Activated T-cell treated with anti-CD3 and anti-CD28 coated beads for 1 hour (primary cell): ENCODE measurements around the gene MREG.

ENCODE experiments used
- DNase-seq: peaks from one replicate; pipeline ENCODE4 v3.0.0-alpha.2; 2020; ENCODE audit warnings: low read depth

MREG gene

DNA sequence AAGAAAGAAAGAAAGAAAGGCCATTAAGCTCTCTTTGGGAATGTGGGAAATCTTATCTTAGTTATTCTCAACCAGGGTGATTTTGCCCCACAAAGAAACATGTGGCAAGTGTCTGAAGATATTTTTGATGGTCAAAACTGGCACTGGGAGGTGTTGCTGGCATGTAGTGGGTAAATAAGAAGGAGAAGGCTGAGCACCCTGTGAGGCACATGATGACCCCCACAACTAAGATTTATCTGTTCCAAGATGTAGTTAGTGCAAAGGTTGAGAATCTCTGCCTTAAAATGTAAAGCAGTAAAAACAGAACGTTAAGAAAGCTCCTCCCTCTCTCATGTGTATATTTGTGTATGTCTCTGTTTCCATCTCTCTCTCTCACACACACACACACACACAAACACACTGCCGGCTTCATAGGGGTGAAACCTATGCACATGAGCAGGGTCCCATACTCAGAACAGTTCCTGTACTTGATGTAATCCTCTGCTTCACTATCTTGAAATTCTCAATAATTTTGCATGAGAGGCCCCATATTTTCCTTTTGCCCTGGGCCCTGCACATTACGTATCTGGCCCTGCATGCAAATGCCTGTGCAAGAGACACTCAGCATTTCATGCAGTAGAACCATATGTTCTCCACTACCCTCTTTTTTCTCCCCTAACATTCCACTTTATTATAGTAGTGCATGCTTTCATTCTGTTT is 94.3 kb downstream of the MREG start:
- DNase-seq, result no peak

GRCh38 chr2:215917953-215918620 is 95.3 kb downstream of the MREG start:
- DNase-seq, result no peak

DNA sequence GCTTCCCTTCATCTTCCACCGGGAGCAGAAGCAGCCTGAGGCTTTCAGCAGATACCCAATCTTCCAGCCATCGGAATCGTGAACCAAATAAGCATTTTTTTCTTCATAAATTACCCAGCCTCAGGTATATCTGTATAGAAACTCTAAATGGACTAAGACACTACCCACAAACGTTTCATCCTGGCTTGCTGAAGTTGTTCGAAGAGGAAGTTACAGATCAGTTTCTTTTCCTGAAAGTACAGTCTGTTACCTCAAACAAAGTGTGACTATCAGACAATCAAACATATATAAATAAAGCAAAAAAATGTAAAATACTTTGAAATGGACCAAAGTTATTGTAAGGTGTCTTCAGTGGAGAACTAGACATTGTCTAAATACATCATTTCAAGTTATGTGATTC is 97.9 kb downstream of the MREG start:
- DNase-seq, result no peak

- DNase-seq, result no peak
Observed at GRCh38 chr2:215914777-215915165, 98.6 kb downstream of the MREG start.

DNA sequence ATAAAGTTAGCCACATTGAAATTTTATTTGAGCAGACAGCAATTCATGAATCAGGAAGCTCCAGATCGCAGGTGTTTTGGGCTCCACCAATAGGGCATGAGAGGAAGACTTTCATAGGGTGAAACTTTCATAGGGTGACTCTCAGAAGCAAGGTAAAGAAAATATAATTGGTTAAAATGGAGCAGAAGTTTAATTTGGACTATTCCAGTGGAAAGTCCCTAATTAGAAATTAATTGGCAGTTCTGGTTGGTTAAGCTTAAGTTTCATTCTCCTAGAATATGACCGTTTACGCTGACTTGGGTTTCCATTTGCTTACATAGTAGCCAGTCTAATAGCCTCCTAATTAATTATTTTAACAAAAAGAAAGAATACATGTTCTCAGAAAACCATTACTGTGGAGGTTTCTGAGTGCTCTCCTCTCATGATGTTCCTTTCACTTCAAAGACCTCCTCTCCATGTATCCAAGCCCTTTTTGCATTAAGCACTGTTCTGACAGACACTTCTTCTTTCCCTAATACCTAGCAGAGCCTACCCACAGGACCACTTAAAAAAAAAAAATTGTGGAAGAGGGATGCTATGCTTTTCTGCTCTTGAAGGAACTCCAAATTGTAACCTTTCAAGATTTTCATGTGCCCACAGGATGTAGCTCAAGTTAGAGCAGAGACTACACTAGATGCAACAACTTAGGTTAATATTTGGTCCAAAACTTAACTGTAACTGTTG is 99.1 kb downstream of the MREG start:
- DNase-seq, result no peak

GRCh38 chr2:215912299-215912842 is 101.0 kb downstream of the MREG start:
- no peak for DNase-seq

GRCh38 chr2:215911301-215912085 is 101.9 kb downstream of the MREG start:
- no peak for DNase-seq

DNA sequence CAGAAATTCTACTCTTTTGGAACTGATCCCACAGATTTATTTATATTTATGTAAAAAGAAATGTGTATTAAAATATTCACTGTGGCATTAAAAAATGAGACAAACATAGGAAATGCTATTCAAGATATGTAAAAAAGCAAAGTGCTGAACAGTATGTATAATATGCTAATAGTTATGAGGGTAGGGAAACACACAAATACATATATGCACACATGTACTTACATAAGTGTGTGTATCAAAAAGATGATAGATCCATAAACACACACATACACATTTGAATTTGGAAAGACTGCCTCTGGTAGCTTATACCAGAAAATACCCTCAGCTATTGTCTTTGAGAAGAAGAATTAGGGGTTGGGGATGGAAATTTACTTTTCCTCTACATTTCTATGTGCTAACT is 103.2 kb downstream of the MREG start:
- DNase-seq, result no peak

DNA sequence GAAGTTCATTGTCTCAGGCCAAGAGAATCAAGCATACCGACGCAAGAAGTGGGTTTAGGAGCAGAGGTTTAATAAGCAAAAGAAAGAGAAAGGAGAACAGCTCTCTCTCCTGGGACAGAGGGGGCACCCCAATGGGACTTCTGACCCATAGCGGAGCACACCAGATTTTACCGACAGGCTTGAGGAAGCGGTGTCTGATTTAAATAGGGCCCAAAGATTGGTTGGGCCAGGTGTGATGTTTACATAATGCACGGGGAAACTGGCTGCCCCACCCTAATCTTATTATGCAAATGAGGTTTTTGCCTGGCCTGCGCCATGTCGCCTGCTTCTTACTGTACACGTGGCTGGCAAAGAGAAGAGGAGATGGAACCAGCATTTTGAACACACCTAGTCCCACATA is 106.2 kb downstream of the MREG start:
- DNase-seq, result no peak

DNA sequence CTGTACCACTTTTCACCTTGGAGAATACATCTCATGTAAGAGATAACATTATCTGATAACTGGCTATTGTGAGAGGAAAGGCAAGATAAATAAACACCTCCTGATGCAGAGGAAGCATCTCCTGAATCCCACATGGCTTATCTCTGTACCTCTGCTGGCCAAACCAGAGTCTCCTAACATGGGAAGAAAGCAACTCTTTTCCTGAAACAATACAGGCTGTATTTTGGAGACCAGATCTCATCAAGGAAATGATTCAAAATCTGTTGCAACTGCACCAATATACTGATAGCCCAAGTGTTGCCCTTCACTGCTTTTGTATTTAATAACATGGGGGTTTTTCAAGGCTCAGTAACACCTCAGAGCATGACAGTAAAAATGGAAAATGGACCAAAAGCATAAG is 106.9 kb downstream of the MREG start:
- no peak for DNase-seq

GRCh38 chr2:215905691-215906090 is 107.7 kb downstream of the MREG start:
- DNase-seq, result no peak

DNA sequence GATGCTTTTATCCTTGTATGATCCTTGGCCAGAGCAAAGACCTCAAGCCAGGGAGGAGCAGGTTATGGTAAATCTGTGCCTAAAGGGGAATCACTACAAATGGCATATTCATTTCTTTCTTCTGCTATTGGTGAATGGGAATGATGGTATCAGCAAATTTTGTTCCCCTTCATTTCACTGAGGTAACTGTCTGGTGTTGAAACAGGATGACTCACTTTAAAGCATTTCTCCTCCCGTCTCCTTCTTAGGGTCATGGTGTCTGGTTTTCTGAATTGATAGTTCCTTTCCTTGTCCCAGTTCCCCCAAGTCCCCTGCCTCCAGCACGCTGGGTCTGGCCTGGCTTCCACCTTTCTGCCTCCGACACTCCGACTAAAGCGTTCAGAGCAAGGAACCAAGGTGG is 109.2 kb downstream of the MREG start:
- DNase-seq, result no peak

DNA sequence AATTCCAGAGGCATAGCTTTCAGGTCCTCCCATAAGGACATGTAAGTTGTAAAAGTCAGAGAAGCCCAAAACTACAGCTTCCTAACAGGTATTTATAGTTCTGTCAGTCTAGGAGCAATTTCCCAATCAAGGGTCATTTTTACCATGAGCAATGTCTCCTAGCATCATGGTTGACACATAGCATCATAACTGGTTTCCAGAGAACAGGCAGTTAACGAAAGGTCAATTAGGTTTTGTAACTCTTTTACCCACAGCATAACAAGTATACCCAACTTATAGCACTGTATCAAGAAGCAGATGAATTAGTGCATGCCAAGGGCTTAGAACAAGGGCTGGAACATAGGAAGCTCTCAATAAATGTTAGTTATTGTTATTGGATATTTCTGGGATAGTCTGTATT is 110.1 kb downstream of the MREG start:
- DNase-seq, result no peak

GRCh38 chr2:215901796-215902195 is 111.6 kb downstream of the MREG start:
- no peak for DNase-seq

- DNase-seq, result no peak
Observed at GRCh38 chr2:215900843-215901242, 112.5 kb downstream of the MREG start.

DNA sequence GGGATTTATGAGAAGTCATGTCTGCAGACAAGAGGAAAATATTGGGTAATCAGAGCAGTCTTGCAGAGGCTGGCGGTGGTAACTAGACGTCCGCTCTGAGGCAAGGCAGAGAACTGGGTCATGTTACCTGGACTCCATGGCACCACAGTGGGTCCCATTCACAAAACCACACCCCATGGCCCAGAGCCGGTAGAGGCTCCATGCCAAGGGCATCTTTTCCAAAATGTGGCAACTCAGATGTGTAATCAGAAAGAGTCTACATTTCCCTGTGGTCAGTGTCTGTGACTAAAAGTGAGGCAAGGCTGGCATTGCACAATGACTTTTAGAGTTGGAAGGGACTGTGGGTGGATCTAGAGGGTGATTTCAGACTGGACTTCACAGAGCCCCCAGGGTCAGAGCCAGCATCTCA is 113.1 kb downstream of the MREG start:
- DNase-seq, result no peak

DNA sequence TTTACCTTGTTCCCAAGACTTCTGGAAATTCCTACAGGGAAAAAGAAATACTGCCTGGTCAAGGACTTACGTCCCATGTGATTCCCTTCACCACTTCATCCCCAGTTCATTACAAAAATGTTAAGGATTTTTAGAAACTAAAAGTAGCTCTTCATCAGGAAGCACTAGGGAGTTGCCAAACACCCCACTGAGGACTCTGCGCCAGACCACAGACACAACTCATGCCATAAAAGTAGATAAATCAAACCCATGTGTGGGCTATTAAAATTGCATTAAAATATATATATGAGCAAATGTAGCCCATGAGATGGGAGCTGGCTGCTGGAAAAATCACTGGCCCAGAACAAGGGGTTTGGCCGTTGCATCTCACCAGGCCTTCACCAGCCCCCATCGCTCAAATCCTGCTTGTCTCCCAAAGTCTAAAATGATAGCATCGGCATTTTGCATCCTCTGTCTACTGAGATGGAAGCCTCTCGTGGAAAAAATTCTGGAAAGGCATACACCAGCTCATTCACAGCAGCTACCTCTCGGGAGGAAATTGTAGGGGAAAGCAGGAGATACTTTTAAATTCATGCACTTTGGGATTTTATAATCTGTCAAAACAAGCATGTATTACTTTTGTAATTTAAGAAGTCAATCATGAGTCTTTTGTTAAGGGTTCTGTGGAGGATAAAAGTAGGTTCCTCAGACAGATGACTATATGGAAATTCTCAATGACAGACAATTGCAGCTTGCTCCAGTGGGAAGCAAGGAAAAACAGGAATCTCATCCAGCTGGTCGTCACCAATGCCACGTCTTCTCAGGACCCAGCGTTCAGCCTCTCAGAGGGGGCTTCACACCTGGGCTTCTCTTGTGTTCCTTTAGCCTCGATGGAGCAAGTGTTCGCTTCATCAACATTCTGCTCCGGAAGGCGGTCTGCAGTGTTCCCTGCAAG is 113.9 kb downstream of the MREG start:
- DNase-seq, result no peak

DNA sequence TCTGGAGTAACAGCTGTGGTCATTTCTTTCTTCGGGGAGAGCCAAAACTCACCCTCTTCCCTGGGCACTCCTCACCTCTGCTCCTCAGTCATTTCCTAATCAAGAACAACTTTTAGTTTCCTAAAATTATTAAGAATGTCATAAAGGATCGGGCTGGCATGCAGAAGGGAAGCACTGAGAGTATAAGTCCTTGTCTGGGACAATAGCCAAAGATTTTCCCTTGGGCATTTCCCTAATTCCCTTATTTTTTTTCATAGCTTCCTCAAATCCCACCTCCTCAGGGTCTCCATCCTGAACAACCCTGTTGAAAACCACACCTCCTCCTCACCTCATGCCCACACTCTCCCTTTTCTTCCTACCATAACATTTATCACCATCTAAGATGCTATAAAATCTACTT is 115.0 kb downstream of the MREG start:
- no peak for DNase-seq

GRCh38 chr2:215896921-215897320 is 116.4 kb downstream of the MREG start:
- no peak for DNase-seq

GRCh38 chr2:215895330-215895729 is 118.0 kb downstream of the MREG start:
- DNase-seq, result no peak
